ENCODE measurements around the gene MYO1E. TPM values are rescaled to one million over a fixed set of nuclear protein-coding genes. Genes with fewer than 3 reads are reported as not detected.

The MYO1E gene
- total RNA-seq, 1 donor from 2014 or later: 84.6 TPM

DNA sequence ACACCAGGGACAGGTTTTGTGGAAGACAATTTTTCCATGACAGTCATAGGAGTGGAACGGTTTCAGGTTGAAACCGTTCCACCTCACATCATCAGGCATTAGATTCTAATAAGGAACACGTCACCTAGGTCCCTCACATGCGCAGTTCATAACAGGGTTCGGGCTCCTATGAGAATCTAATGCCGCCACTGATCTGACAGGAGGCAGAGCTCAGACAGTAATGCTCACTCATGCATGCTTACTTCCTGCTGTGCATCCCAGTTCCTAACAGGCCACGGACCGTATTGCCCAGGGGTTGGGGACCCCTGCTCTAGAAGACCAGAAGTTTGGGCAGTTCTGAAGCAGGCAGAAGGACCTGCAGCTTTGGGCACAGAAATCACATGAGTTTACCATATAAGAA, 61.5 kb downstream of the MYO1E start:
- no peak overlapping the region for H3K27ac Mint-ChIP-seq (ENCODE audit: unreplicated experiment)
- peaks cover 30% of the 10 kb centered on the region for H3K4me1 Mint-ChIP-seq (ENCODE audit: unreplicated experiment)
- no peaks in the 10 kb centered on the region for H3K9me3 Mint-ChIP-seq (ENCODE audit: unreplicated experiment)
- DNase-seq (ENCODE audit: extremely low spot score, unreplicated experiment): no peak
- no peaks in the 10 kb centered on the region for H3K27me3 Mint-ChIP-seq (ENCODE audit: unreplicated experiment)
- TF ChIP-seq, protein P1, sequence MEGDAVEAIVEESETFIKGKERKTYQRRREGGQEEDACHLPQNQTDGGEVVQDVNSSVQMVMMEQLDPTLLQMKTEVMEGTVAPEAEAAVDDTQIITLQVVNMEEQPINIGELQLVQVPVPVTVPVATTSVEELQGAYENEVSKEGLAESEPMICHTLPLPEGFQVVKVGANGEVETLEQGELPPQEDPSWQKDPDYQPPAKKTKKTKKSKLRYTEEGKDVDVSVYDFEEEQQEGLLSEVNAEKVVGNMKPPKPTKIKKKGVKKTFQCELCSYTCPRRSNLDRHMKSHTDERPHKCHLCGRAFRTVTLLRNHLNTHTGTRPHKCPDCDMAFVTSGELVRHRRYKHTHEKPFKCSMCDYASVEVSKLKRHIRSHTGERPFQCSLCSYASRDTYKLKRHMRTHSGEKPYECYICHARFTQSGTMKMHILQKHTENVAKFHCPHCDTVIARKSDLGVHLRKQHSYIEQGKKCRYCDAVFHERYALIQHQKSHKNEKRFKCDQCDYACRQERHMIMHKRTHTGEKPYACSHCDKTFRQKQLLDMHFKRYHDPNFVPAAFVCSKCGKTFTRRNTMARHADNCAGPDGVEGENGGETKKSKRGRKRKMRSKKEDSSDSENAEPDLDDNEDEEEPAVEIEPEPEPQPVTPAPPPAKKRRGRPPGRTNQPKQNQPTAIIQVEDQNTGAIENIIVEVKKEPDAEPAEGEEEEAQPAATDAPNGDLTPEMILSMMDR (IDR thresholded peaks at IDR 0.05): no peak
- H3K4me3 Mint-ChIP-seq (ENCODE audit: unreplicated experiment): no peak overlapping the region
- H3K36me3 Mint-ChIP-seq (ENCODE audit: unreplicated experiment): no peaks in the 10 kb centered on the region

DNA sequence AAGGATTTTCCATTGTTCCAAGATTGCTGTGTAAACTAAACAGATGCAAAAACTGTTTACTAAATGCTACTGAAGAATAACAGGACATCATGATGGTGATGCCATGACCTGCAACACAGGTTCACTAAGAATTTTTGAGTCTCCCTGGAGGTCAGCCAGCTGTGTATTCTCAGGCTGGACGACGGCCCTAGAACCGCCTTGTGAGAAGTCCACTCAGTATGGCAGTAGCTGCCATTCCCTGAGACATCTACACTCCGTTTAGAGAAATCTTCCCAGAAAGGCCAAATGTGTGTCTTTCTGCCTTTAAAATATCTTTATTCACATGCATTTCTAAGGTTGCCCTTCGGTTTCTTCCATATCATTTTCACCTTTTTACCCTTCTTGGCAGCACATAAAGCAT, 63.3 kb downstream of the MYO1E start:
- Mint-ChIP-seq H3K27me3 (ENCODE audit: unreplicated experiment) (no peaks in the 10 kb centered on the region), H3K9me3 (ENCODE audit: unreplicated experiment) (no peaks in the 10 kb centered on the region), H3K4me1 (ENCODE audit: unreplicated experiment) (peaks cover 37% of the 10 kb centered on the region), H3K36me3 (ENCODE audit: unreplicated experiment) (no peaks in the 10 kb centered on the region), H3K27ac (ENCODE audit: unreplicated experiment) (no peak overlapping the region), H3K4me3 (ENCODE audit: unreplicated experiment) (no peak overlapping the region)
- DNase-seq (ENCODE audit: extremely low spot score, unreplicated experiment): no peak
- TF ChIP-seq, protein P1 (IDR thresholded peaks at IDR 0.05): no peak

DNA sequence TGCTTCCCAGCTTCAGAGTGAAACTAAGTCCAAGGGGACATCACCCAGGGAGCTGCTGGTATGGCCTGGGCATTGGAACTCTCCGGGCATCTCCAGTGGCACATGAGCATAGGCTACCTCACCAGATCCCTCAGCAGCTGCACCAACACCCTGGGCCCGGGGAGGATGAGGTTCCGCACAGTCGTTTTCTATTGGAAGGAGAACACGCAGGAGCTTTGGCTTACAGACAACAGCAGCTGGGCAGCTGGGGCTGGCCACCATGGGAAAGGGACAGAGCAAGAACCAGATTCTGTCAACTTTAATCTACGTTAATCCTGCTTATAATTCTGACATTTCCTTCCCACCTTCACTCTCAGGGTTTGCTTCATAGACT, 65.5 kb downstream of the MYO1E start:
- H3K4me3 Mint-ChIP-seq (ENCODE audit: unreplicated experiment): no peak overlapping the region
- H3K27ac Mint-ChIP-seq (ENCODE audit: unreplicated experiment): no peak overlapping the region
- DNase-seq (ENCODE audit: extremely low spot score, unreplicated experiment): no peak
- H3K4me1 Mint-ChIP-seq (ENCODE audit: unreplicated experiment): peaks cover 35% of the 10 kb centered on the region
- no peaks in the 10 kb centered on the region for H3K36me3 Mint-ChIP-seq (ENCODE audit: unreplicated experiment)
- no peaks in the 10 kb centered on the region for H3K27me3 Mint-ChIP-seq (ENCODE audit: unreplicated experiment)
- H3K9me3 Mint-ChIP-seq (ENCODE audit: unreplicated experiment): no peaks in the 10 kb centered on the region
- TF ChIP-seq, protein P1 (IDR thresholded peaks at IDR 0.05): no peak

DNA sequence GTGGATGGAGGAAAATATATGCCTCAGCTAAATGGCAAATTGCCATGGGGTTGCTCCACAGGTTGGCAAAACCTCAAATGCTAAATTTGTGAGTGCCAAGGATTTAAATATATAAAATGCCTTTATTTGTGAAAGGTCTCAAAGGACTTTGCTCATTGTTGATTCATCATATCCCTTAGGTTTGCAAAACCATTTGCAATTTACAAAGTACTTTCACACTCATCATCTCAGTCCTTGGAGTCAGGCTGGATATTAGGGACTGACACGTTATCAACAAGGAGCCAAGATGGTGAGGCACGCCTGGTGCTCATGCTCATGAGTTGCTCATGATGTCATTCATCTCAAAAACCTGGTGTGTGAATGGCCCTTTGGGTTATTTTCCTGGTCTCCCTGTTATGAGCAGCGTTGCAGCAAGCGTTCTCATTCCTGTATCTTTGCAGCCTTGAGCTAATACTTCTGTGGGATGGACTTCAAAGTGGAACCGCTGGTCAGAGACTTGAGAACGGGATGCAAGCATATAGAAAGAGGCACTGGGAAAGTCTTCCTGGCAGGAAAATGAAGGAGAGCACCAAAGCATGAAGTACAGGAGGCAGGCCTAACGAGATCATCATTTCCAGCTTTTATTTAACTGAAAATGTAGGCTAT, 66.0 kb downstream of the MYO1E start:
- Mint-ChIP-seq H3K9me3 (ENCODE audit: unreplicated experiment) (no peaks in the 10 kb centered on the region), H3K27me3 (ENCODE audit: unreplicated experiment) (no peaks in the 10 kb centered on the region), H3K27ac (ENCODE audit: unreplicated experiment) (peak overlapping the region; percentile 45), H3K4me3 (ENCODE audit: unreplicated experiment) (no peak overlapping the region), H3K36me3 (ENCODE audit: unreplicated experiment) (no peaks in the 10 kb centered on the region), H3K4me1 (ENCODE audit: unreplicated experiment) (peaks cover 35% of the 10 kb centered on the region)
- TF ChIP-seq, protein P1 (IDR thresholded peaks at IDR 0.05): no peak
- DNase-seq (ENCODE audit: extremely low spot score, unreplicated experiment): no peak

DNA sequence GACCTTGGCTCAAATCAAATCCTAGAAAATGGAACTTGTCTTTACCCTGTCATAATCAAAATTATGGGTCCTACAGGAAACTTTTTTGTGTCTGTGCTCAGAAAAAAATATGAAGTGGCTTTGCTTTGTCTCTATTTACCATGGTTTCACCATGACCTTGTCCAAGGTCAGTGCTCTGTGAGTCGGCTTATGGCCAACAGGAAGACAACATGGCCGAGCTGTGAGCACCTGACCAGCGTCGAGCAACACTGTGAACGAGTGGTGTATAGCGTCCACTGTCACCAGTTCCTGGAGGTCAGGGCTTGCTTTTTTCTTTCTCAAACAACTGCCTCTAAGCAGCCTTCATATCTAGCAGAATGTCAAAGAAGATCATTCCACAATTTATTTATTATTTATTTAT, 67.9 kb downstream of the MYO1E start:
- Mint-ChIP-seq H3K27ac (ENCODE audit: unreplicated experiment) (no peak overlapping the region), H3K9me3 (ENCODE audit: unreplicated experiment) (no peaks in the 10 kb centered on the region), H3K36me3 (ENCODE audit: unreplicated experiment) (no peaks in the 10 kb centered on the region), H3K27me3 (ENCODE audit: unreplicated experiment) (no peaks in the 10 kb centered on the region), H3K4me1 (ENCODE audit: unreplicated experiment) (peaks cover 50% of the 10 kb centered on the region), H3K4me3 (ENCODE audit: unreplicated experiment) (no peak overlapping the region)
- DNase-seq (ENCODE audit: extremely low spot score, unreplicated experiment): no peak
- TF ChIP-seq, protein P1 (IDR thresholded peaks at IDR 0.05): no peak
